Activated naive CD4-positive, alpha-beta T cell treated with anti-CD3 and anti-CD28 coated beads, Interleukin-2, amount 50 U/mL, for 72 hours (primary cell): ENCODE measurements around the gene LMBR1. TPM values are rescaled to one million over a fixed set of nuclear protein-coding genes. Genes with fewer than 3 reads are reported as not detected.
"Not testable (repeated sequence)": the region's sequence is repeated elsewhere in the genome, so short reads cannot be mapped to it uniquely, and the experiment has no call there.

Experiments used
- ATAC-seq, 2 donors: fragments of 150-1000 bp; cut with Tn5 transposase; 2 replicates each; pipeline ENCODE4 v1.10.0; 2021; ENCODE audit warnings: mild to moderate bottlenecking in 2 of 2, moderate library complexity in 2 of 2
- DNase-seq, 2 donors: peaks; one replicate each; pipeline ENCODE4 v3.0.0; 2021 to 2022; ENCODE audit warnings: low spot score in 2 of 2
- H3K27ac Mint-ChIP-seq, 2 donors: one replicate each; pipeline ENCODE4 v1.8.0; 2022; ENCODE audit warnings: mild to moderate bottlenecking in 2 of 2, mixed read lengths in 2 of 2
- H3K36me3 Mint-ChIP-seq, 2 donors: one replicate each; pipeline ENCODE4 v1.8.0; 2022; ENCODE audit warnings: mixed read lengths in 2 of 2
- H3K9me3 Mint-ChIP-seq, 2 donors: one replicate each; pipeline ENCODE4 v1.8.0; 2022; ENCODE audit warnings: mixed read lengths in 2 of 2
- total RNA-seq, 2 donors: library from RNA; stranded (reverse); gene quantifications; one replicate each; pipeline ENCODE4 v1.2.3, GENCODE V29; 2022

The LMBR1 gene
- total RNA-seq, 2 donors from 2014 or later = 28.3 to 52.4 TPM

- Mint-ChIP-seq H3K27ac (no peak overlapping the region), H3K9me3 (peaks cover 0 to 4% of the 10 kb centered on the region in 2 donors), H3K36me3 (no peaks in the 10 kb centered on the region)
- DNase-seq (no peak), ATAC-seq (no peak)
Observed at GRCh38 chr7:156841497-156841896, 51.5 kb downstream of the LMBR1 start.

- no peak for ATAC-seq
- no peak overlapping the region for H3K27ac Mint-ChIP-seq
- no peak for DNase-seq
- H3K9me3 Mint-ChIP-seq = peaks cover 0 to 4% of the 10 kb centered on the region in 2 donors
- H3K36me3 Mint-ChIP-seq = no peaks in the 10 kb centered on the region
Observed at GRCh38 chr7:156840134-156840533, 52.8 kb downstream of the LMBR1 start.

GRCh38 chr7:156836443-156836842 is 56.5 kb downstream of the LMBR1 start:
- no peak for ATAC-seq
- Mint-ChIP-seq H3K9me3 (peaks cover 0 to 4% of the 10 kb centered on the region in 2 donors), H3K27ac (no peak overlapping the region), H3K36me3 (no peaks in the 10 kb centered on the region)
- no peak for DNase-seq

GRCh38 chr7:156834462-156834861 is 58.5 kb downstream of the LMBR1 start:
- H3K27ac Mint-ChIP-seq = peak overlapping the region in 1 of 2 donors; percentile 86
- ATAC-seq (no peak), DNase-seq (no peak)
- peaks cover 0 to under 1% of the 10 kb centered on the region in 2 donors for H3K9me3 Mint-ChIP-seq
- H3K36me3 Mint-ChIP-seq = no peaks in the 10 kb centered on the region

GRCh38 chr7:156833312-156833711 is 59.7 kb downstream of the LMBR1 start:
- Mint-ChIP-seq H3K9me3 (no peaks in the 10 kb centered on the region), H3K27ac (no peak overlapping the region), H3K36me3 (no peaks in the 10 kb centered on the region)
- DNase-seq (no peak), ATAC-seq (no peak)

GRCh38 chr7:156832195-156832877 is 60.6 kb downstream of the LMBR1 start:
- no peaks in the 10 kb centered on the region for H3K9me3 Mint-ChIP-seq
- H3K27ac Mint-ChIP-seq = no peak overlapping the region
- ATAC-seq = no peak
- DNase-seq = no peak
- H3K36me3 Mint-ChIP-seq = no peaks in the 10 kb centered on the region

- Mint-ChIP-seq H3K36me3 (no peaks in the 10 kb centered on the region), H3K27ac (no peak overlapping the region), H3K9me3 (no peaks in the 10 kb centered on the region)
- DNase-seq (no peak), ATAC-seq (no peak)
Observed at GRCh38 chr7:156829669-156830336, 63.2 kb downstream of the LMBR1 start.

- no peak for DNase-seq
- no peak for ATAC-seq
- Mint-ChIP-seq H3K27ac (no peak overlapping the region), H3K9me3 (no peaks in the 10 kb centered on the region), H3K36me3 (no peaks in the 10 kb centered on the region)
Observed at GRCh38 chr7:156827587-156828203, 65.3 kb downstream of the LMBR1 start.

- ATAC-seq (no peak), DNase-seq (no peak)
- no peaks in the 10 kb centered on the region for H3K36me3 Mint-ChIP-seq
- no peak overlapping the region for H3K27ac Mint-ChIP-seq
- H3K9me3 Mint-ChIP-seq = no peaks in the 10 kb centered on the region
Observed at GRCh38 chr7:156823435-156823834, 69.5 kb downstream of the LMBR1 start.

- Mint-ChIP-seq H3K27ac (no peak overlapping the region), H3K36me3 (no peaks in the 10 kb centered on the region), H3K9me3 (no peaks in the 10 kb centered on the region)
- ATAC-seq (no peak), DNase-seq (no peak)
Observed at GRCh38 chr7:156820445-156821063, 72.4 kb downstream of the LMBR1 start.

GRCh38 chr7:156819733-156820295 is 73.2 kb downstream of the LMBR1 start:
- Mint-ChIP-seq H3K27ac (no peak overlapping the region), H3K36me3 (no peaks in the 10 kb centered on the region), H3K9me3 (no peaks in the 10 kb centered on the region)
- DNase-seq = no peak
- ATAC-seq = no peak

GRCh38 chr7:156818133-156818532 is 74.8 kb downstream of the LMBR1 start:
- no peak overlapping the region for H3K27ac Mint-ChIP-seq
- no peaks in the 10 kb centered on the region for H3K36me3 Mint-ChIP-seq
- ATAC-seq = no peak
- DNase-seq = no peak
- H3K9me3 Mint-ChIP-seq = no peaks in the 10 kb centered on the region

- Mint-ChIP-seq H3K9me3 (no peaks in the 10 kb centered on the region), H3K27ac (no peak overlapping the region), H3K36me3 (peaks cover 0 to under 1% of the 10 kb centered on the region in 2 donors)
- DNase-seq = no peak
- ATAC-seq = no peak
Observed at GRCh38 chr7:156816943-156817572, 75.9 kb downstream of the LMBR1 start.

GRCh38 chr7:156811706-156812105 is 81.3 kb downstream of the LMBR1 start:
- no peak for ATAC-seq
- H3K27ac Mint-ChIP-seq = no peak overlapping the region
- H3K9me3 Mint-ChIP-seq = no peaks in the 10 kb centered on the region
- DNase-seq = no peak
- H3K36me3 Mint-ChIP-seq = peaks cover 0 to 5% of the 10 kb centered on the region in 2 donors

GRCh38 chr7:156803656-156804055 is 89.3 kb downstream of the LMBR1 start:
- not testable (repeated sequence) for DNase-seq, ATAC-seq, H3K9me3 Mint-ChIP-seq, H3K27ac Mint-ChIP-seq
- H3K36me3 Mint-ChIP-seq = peaks cover 0 to 10% of the 10 kb centered on the region in 2 donors

- H3K27ac Mint-ChIP-seq = no peak overlapping the region
- no peak for ATAC-seq
- H3K9me3 Mint-ChIP-seq = no peaks in the 10 kb centered on the region
- DNase-seq = no peak
- peaks cover 0 to 10% of the 10 kb centered on the region in 2 donors for H3K36me3 Mint-ChIP-seq
Observed at GRCh38 chr7:156802214-156802613, 90.8 kb downstream of the LMBR1 start.
